NCI-H1417 (cell line): ENCODE data around the gene ANKRD55.
"Not testable (repeated sequence)": the region's sequence is repeated elsewhere in the genome, so short reads cannot be mapped to it uniquely, and the experiment has no call there.

Experiments
- DNase-seq, 3 experiments: peaks; one replicate each; lab custom pipeline; 2025; lab: John Stamatoyannopoulos, UW

Gene ANKRD55

DNA sequence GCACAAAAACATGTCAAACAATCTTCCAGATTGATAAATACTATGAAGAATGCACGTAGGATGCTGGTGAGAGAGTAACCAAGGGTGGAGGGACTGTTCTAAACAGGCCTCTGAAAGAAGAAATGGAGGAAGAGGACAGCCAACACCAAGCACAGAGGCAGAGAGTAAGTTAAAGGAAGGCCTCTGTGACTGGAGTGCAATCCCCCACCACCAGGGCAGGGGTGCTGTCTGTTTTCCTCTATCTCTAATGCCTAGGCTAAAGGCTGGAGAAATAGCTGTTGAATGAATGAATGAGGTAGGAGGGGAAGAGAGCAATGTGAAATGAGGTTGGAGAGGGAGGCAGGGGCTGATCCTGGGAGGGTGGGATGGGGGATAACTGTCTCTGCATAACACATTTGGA lies 88.9 kb downstream of the ANKRD55 start:
- no peak for DNase-seq

DNA sequence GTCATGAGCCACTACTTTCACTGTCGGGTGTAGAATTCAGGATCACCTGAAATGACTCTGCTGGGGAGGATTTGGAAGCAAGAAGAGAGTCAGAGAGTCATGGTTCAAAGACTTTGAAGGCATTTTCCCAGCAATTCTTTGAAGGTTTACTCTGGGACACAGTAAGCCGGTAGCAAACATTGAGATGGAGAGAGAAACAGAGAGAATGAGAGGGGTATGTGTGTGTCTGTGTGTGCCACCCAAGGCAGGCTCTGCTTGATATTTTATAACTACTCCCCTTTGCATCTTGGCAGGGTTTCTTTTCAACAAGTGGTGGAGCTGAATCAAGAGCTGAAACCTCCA lies 89.8 kb downstream of the ANKRD55 start:
- no peak for DNase-seq

DNA sequence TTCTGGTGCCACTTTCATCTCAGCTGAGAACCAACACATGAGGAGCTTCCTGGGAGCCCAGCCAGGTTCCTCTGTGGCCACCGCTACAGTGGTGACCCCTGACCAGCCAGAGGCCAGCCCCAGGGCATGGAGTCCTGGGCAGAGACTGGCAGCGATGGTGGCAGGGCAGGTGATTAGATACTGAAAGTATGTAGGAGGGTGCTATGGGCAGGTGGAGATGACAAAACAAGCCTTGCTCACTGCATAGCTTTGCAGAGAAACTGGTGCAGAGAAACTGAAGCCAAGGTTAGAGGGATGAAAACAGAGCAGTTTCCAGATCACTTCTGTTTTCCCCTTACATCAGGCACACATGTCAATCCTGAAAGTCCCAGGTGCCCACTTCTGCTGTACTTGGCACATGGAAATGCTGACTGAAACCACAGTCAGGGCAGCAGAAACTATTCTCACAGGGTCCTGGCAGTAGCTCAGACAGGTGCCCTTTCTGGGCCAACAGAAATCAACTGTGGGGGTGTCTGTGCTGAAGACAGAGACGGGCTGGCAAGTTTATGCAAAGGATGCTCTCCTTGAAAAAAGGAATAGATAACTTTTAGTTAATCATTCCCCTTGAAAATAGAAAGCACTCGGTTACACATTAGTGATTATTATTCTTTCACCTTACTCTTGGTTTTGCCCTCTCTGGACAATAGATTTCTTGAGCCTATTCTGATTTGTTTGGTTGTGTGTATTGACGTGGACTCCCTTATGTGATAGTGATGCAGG lies 90.3 kb downstream of the ANKRD55 start:
- peak in 1 of 3 experiments; percentile 43 for DNase-seq

DNA sequence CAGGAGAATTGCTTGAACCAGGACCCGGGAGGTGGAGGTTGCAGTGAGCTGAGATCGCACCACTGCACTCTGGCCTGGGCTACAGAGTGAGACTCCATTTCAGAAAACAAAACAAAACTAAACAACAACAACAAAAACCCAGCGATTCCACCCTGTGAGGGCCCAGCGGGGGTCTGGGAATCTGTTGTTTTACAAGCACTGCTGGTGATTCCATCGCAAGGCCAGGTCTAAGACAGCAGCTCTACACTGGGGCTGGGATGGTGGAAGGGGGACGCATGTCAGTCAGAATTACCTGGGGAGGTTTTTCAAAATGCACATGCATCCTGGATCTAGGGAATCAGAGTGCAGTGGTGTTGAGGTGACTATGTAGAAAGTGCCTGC lies 90.9 kb downstream of the ANKRD55 start:
- DNase-seq: no peak

DNA sequence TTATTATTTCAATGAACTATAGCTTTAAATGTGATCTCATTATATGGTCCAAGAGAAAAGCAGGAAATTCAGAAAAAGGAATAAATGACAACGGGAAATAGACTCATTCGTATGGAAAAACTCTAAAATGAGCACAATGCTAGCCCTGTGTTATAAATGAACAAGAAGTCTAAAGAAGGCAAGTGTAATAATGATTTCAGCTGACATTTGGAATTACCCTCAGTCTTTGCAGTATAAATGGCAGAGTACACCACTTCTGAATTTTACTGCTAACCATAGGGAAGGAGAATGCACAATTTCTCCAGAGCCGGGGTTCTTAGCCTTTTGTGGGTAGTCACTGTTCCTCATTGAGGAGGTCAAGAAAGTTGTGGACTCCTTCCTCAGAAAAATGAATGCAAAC lies 93.1 kb downstream of the ANKRD55 start:
- DNase-seq: no peak

DNA sequence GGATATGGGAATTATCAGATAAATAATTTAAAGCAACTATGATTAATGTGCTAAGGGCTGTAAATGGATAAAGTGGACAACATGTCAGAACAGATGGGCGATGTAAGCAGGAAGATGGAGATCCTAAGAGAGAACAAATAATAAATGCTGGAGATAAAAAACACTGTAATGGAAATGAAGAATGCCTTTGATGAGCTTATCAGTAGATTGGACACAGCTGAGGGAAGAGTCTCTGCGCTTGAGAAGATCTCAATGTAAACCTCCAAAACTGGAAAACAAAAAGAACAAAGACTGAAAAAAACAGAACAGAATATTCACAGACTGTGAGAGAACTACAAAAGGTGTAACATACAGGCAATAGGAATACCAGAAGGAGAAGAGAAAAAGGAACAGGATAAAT lies 102.5 kb downstream of the ANKRD55 start:
- no peak for DNase-seq

DNA sequence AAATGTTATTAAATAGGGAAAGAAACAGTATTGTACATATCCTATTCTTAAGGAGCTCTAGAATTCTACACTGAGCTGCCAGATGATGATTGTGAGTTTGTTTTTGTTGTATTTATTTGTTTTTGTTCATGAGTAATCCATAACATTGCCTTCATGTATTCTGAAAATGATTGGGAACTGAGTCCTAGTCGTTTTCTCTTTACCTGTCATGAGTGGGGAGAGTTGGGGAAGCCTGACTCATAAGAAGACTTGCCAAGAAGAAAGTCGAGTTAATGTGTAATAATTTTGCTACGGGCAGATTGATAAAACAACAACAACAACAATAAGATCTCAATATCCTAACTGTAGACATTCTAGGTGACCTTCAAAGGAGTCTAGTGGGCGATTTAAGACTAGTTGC lies 103.8 kb downstream of the ANKRD55 start:
- no peak for DNase-seq

DNA sequence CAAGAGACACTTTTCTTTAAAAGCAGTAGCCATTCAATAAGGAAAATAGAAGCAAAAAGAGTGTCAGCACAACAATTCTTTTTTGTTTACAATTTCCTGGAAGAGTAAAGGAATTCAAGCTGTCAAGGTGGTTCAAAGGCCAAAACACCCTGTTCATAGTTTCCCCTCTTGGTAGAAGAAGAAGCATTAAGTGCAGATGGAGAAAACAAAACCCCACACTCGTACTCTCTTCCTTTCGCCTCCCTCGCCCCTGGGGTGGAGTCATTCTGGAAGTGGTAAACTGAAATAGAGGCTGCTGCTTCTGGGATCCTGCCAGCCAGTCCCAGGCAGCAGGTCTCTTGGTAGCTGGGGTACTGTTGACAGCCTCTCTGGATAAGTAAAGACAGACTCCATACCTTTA lies 105.0 kb downstream of the ANKRD55 start:
- no peak for DNase-seq

DNA sequence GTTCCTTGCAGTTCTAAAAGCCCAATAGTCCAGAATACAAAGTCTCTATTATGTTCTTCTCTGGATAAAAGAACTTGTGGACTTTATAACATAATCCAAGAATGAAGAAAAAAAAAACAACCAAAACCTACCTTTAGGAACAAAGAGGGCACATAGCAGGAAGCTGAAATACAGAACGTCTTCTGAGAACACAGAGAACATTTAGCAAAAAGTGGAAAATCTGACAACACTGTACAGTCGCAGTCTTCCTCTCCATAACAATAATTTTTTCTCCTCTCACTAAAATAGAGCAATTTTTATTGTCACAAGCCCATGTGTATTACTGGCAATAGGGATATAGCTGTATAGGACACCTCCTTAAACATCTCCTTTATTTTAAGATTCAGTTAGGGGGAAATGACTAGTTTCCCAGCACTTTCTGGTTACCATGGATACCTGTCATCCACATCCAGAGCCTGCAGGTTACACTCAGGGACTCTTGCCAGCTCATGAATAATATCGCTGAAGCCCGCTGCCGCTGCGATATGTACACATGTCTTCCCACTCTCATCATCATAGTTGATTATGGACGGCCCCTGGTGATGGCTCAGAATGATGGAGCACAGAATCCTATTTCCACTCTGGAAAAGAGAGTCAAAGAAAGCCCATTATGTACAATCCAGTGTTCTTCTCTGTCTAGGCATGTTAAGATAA lies 106.5 kb downstream of the ANKRD55 start:
- DNase-seq: peak in 1 of 3 experiments; percentile 47

DNA sequence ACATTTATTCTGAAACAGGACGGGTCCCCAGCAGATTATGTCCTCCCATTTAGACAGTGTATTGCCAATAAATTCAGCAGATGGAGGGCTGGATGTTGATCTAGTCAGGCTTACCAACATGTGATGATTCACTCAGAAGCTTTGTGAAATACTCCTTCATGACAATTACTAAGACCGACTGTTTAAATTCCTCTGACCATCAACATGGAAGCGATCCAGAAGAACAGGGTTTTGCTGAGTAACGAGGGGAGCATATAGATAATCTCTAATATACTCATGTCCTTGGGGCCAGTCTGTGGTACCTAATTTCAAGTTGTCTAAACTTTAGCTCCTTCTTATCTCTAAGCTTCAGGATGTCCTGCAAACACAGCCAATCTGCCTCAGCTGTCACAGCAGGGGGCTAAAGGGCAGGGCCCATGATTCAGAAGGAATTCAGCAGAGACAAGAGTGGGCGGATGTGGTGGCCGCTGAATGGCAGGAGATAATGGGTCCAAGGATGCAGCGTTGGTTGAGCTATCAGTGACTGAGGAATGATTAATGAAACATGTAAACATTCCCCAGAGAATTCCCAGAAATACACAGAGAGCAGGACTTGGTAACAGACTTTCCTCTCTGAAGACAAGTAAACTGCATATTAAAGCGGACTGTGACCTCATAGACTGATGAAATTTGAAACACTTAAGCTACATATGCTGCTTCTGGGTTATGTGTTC lies 109.4 kb downstream of the ANKRD55 start:
- peak in 2 of 3 experiments; percentile 10 to 56 for DNase-seq

DNA sequence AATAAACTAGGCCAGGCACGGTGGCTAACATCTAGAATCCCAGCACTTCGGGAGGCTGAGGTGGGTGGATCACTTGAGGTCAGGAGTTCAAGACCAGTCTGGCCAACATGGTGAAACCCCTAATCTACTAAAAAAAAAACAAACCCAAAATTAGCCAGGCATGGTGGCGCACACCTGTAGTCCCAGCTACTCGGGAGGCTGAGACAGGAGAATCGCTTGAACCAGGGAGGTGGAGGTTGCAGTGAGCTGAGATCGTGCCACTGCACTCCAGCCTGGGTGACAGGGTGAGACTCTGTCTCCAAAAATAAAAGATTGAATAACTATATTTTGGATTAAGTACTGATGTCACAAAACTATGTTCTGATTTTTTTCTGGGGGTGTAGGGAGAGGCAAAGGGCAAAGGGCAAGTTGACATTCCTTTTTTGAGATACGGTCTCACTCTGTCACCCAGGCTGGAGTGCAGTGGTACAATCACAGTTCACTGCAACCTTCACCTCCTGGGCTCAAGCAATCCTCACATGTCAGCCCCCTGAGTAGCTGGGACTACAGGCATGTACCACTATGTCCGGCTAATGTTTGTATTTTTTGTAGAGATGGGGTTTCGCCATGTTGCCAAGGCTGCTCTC lies 110.7 kb downstream of the ANKRD55 start:
- not testable (repeated sequence) for DNase-seq

DNA sequence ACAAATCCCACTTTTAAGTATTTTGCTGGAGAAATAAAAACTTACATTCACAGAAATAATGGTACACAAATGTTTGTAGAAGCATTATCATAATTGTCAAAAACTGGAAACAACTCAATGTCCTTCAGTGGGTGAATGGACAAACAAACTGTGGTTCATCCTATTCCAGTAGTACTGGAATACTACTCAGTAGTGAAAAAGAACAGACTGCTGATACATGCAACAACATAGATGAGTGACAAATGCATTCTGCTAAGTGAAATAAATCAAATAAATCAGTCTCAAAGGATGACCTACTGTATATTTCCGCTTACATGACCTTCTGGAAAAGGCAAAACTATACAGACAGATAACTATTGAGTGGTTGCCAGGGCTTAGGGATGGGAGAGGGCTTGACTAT lies 114.1 kb downstream of the ANKRD55 start:
- DNase-seq: no peak

DNA sequence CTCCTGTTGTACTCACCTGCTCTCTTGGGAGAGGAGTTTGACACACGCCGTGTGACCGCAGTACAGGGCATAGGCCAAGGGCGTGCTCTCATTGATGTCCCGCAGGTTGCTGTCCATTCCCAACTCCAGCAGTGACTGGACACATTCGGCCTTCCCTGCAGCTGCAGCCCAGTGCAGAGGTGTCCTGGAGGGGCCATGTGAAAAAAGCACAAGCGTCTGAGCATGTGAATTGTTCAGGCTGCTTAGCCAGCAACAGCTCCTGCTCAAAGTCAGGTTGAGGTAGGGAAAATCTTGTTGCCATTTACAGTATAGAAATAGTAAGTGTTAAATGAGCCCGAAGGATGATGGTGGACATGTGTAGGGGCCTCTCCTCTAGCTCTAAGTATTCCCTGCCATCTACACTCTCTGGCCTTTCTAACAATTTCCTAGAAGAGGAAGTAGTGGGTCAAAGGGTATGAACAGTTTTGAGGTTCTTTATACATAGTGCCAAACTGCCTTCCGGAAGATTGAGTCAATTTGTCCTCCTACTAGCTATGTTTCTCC lies 116.5 kb downstream of the ANKRD55 start:
- no peak for DNase-seq

DNA sequence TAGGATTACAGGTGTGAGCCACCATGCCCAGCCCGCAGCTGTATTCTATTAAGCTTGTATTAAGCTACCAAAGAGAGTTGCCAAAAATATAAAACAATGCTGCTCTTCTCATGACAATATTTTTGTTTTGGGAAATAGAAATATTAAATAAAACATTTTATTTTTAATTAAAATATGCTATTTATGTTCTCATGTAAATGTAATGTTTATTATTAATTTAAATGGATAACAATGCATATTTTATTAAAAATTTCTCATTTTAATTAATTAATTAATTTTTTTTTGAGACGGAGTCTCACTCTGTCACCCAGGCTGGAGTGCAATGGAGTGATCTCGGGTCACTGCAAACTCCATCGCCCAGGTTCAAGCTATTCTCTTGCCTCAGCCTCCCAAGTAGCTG lies 117.5 kb downstream of the ANKRD55 start:
- DNase-seq: no peak

DNA sequence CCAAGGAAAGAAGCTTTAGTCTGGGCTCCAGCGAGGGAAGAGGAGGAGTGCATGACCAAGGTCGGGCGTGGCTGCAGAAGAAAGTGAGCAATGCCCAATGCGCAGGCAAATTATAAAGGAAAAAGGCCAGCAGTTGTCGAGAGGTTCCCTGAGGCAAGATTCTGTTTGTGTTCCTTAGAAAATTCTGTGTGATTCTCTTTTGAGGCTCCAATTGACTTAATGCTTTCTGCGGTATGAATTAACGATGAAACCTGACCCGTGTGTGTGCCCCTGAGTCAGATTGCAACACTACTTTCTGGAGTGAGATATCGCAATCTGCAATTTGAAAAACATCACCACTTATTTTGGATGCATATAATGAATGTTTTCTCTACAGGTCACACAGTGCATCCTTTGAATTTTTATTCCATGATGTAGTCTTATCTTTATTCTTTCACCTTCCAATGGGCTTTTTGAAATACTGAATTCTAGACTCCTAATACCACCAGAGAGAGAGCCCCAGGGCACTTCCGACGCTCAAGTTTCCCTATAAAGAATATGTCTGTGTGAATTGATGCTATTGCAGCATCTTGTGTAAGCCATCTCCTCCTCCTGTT lies 120.5 kb downstream of the ANKRD55 start:
- DNase-seq: peak in 1 of 3 experiments; percentile 31

DNA sequence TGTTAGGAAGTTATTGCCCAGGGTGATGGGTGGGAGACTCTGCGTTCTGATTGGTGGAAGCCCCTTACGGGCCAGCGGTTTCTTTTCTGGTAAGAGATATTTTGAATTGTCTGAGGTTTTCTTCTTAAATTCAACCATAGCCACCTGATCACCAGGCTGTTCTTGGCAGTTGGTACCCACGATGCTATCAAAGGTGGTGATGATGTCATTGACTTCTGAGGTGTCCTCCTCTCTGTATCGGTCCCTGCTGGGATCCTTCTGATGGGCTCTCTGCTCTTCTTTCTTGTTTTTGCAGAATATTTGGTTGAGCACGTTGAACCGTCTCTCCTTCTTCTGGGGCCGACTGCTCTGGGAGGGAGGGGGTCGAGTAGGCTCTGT lies 121.7 kb downstream of the ANKRD55 start:
- no peak for DNase-seq

DNA sequence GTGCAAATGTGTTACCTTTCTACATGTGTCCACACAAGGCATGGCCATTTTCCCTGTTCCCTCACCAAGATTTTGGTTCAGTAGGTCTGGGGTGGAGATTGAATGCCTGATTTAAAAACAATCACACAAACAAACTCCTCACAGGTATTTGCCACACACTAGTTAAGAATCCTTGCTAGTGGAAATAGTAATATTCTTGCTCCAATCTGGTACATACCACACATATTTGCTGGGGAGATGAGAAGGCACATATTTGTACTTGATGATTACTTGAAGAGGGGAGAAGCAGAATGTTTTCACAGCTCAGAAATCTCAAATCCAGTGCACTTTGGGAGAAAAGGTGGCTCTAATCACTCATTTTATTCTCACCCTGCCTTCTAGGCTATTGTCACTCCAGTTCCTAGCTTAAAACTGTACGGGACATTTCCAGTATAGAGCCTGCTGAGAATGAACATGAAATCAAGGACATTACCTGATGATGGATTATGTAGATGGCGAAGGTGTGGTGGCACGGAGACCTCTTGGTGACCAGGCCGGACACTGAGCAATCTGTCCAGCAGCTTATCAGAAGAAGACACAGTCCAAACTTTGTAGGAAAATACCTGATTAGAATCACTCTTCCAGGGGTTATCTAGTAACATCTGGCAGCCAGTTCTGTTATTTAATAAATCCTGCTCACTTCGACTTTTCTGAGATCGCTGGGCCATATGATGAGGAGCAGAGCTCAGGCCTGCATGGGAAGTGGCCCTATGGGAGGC lies 122.3 kb downstream of the ANKRD55 start:
- no peak for DNase-seq

DNA sequence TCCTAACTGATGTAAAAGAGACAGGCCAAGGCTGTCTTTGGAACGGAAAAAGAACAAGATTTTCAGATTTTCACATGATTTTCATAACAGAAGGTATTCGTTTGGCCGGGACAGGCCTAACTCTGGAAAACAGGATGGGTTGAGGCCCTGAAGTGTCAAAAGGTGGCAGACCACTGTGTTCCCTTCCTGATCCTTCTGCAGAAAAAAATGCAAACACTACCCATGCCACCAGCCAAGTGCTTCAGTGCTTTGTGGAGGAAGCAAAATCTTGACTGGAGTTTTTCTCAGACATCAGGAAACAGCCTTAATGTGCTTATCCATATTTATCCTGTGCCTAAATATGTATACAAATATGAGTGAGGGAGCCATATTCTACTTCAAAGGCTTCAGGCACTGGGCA lies 124.9 kb downstream of the ANKRD55 start:
- no peak for DNase-seq

DNA sequence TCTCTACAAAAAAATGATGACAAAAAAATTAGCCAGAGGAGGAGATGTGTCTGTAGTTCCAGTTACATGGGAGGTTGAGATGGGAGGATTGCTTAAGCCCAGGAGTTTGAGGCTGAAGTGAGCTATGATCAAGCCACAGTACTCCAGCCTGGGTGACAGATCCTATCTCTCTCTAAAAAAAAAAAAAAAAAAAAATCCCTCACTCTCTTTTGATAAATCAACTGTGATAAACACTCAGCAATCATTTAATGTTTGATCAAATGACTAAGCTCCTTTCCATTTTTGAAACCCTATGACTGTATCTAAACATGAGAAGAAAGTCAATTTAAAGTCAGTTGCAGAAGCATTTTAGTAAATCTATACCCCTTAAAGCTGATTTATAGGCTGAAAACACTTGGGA lies 126.3 kb downstream of the ANKRD55 start:
- no peak for DNase-seq

DNA sequence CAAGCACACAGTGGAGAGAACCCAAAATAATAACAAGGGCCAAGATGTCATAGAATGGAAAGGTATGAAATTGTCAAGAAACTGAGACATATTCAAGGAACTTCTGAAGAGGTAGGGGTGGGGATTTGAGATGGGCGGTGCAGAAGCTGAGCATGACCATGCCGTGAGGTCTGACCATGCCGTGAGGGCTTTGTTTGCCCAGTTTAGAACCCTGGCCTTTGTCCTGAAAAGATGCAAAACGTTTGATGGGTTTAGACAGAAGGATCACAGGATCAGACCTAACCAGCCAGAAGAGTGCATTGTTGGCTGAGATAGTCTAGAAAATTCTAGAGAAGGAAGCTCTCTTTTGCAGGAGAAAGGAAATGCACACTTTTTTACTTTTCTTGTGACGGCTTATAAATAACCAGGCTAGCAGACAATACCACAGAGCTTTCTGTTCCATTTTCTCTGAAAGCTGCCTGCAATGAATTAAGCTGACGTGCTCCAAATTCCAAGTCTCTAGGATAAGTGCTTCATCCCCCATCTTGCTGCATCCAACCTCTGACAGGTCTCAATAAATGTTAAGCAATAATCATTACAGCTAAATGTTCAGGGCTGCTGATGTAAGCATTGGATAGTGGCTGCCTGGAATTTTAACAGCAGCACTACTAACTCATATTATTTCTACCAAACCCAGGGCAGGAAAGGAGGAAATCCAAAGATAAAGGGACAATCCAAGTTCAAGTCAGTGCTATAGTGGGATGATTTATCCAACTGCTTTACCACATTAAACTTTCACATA lies 127.4 kb downstream of the ANKRD55 start:
- no peak for DNase-seq

DNA sequence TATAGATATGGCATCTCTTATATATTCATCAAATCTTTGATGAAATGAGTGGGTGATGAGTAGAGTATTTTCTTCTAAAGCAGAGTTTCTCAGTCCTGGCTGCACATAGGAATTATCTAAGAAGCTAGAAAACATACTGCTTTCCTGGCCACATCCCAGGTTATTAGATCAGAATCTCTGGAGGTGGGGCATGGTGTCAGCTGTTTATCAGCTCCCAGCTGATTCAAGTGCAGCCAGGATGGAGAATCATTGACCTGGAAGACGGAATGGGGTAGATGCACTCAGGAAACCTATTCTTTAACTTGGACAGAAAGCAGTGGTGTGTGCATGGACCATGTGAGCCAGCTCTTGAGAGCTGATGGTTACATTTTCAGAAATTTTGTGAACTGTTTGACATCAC lies 130.2 kb downstream of the ANKRD55 start:
- DNase-seq: no peak
